NCI-H2107 (cell line): ENCODE data around the gene OR52B6.
"Not testable (repeated sequence)": the region's sequence is repeated elsewhere in the genome, so short reads cannot be mapped to it uniquely, and the experiment has no call there.

Experiments
- DNase-seq: peaks from one replicate; lab custom pipeline; 2025; lab: John Stamatoyannopoulos, UW

OR52B6 gene

DNA sequence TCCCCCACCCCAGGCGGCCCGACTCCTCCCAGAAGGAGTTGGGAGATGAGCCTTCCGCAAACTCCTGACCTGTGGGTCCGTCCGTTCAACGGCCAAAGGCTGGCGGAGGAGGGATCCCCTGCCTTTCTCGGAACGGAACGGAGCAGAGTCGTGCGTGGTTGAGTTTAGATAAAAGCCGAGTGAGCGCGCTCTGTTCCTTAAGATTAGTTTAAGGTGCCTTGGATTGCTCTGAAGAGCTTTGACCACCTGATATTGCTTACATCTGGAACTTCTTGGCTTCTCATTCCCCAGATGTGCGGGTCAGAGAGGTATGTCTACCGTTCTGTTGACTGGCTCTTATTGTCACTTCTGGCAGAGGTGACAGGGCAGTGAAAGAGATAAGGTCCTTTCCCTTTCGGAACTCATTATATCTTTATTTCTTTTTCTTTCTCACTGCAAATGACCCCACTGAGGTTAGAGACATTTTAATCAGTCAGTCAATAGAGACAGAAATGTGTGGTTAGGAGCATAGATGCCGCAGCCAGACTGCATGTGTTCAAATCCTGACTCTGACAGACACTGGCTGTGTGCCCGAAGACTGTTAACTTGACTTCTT is 16.0 kb downstream of the OR52B6 start, which contains the start of gene TRIM6:
Gene TRIM6, plus strand, starts transcription at position 31 of the 595 bp plus-strand sequence. Its CDS starts 261 bp downstream, at position 292.
- no peak for DNase-seq

DNA sequence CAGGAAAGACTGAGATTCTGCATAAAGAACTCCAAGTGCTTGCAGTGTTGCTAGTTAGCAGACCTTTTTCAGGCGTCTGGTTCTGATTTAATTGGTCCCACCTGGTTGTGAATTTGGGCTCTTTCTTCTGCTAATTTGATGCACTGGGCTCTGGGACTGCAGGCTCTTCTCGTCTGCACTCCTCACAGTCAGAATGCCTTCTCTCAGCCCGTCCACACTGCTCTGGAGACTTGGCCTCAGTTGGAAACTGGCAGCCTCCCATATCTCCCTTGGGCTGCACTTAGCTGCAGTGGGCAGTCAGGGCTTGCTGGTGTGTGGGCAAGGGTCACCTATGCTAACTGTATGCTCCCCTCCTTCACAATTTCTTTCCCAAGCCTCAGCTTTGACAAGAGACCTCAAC is 17.3 kb downstream of the OR52B6 start:
- no peak for DNase-seq

DNA sequence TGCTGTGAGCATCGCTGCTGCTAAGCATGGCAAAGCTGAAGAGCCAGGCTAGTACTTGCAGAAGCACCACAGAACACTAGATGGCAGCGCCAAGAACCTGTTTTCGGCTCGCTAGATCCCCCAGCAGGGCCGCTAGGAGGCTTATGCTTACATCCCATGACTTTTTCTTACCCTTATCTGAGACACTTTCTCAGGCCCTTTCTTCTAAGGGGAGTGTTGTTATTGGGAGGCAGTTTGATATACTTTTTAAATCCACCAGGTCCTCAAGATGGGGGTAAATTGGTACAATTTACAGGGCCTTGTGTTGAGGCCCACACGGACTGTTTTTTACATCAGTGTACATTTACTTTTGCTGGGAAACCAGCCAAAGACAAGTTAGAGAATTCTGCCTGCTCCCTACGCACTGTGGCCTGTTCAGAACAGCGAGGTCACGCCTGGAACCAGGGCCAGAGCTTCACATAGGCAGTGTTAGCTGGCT is 19.7 kb downstream of the OR52B6 start:
- DNase-seq = peak; percentile 2

DNA sequence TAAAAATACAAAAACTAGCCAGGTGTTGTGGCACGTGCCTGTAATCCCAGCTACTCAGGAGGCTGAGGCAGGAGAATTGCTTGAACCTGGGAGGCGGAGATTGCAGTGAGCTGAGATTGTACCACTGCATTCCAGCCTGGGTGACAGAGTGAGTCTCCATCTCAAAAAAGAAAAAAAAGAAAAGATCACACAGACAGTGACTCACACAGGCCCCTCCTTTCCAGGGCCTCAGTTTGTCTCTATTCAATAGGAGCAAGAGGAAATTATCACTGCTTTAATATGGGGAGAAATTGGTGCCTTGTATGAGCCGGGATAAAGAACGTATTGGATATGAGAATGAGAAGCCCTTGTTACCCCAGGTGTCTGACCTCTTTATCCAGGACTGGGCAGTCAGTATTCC is 22.1 kb downstream of the OR52B6 start:
- DNase-seq = not testable (repeated sequence)

DNA sequence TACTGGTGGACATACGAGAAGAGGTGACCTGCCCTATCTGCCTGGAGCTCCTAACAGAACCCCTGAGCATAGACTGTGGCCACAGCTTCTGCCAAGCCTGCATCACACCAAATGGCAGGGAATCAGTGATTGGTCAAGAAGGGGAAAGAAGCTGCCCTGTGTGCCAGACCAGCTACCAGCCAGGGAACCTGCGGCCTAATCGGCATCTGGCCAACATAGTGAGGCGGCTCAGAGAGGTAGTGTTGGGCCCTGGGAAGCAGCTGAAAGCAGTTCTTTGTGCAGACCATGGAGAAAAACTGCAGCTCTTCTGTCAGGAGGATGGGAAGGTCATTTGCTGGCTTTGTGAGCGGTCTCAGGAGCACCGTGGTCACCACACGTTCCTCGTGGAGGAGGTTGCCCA is 22.6 kb downstream of the OR52B6 start:
- DNase-seq = no peak

DNA sequence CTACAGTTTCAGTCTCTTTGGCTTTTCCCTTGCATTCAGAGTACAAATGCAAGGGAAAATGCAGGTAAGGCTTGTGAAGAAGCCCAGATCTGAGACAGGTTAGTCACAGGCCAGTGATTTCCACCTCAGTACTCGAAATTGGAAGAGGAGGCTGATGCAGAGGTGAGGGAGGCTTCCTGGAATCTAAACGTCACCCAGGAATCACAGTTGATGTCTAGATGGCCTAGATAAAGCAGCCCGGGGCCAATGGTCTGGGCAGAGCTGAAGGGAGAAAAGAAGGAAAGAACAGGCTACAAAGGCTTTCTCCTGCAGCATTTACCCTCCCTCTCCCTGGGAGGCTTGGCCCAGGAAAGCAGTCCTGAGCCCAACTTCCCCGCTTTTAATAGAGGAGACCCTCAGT is 24.2 kb downstream of the OR52B6 start:
- DNase-seq = no peak

DNA sequence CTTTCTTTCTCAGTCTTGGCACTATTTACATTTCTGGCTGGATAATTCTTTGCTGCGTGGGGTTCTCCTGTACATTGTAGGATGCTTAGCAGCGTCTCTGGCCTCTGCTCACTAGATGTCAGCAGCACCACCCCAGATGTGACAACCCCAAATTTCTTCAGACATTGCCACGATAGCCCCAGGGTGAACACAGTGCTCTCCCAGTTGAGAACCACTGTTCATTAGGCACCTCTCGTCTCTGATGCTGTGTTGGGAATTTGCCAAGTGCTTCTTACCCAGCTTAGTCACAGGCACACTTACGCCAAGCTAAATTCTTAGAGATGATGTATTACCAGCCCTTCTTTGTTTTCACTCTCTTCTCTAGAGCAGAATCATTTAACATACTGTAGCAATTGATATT is 25.2 kb downstream of the OR52B6 start:
- DNase-seq = no peak

DNA sequence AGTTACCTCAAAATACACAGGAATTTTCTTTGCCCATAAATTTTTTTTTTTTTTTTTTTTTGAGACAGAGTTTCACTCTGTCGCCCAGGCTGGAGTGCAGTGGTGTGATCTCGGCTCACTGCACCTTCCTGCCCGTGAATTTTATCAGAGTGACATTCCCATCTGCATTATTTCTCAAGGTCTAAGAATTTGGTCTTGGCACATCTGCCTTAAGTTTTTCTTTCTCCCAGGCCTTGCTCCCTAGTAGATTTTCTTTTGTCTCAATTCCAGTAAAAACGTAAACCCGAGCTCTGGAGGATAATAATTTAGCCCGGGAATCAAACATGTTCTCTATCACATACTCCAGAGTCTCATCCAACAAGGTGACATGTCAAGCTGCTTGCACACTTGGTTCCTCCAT is 28.1 kb downstream of the OR52B6 start:
- no peak for DNase-seq

DNA sequence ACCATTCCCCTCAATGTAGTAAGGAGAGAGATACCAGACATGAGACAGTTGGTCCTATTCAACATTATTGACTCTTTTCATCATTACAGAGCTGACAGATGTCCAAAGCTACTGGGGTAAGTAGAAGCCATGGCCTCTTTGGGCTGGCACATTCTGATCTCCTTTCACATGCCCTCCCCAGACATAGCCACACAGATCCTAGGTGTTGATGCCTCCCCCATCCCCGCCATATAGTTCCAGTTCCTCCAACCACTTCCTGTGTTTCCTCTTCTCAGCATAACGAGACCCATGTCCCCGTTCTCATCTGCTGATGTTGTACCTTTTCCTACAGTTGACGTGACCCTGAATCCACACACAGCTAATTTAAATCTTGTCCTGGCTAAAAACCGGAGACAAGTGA is 29.8 kb downstream of the OR52B6 start:
- no peak for DNase-seq

DNA sequence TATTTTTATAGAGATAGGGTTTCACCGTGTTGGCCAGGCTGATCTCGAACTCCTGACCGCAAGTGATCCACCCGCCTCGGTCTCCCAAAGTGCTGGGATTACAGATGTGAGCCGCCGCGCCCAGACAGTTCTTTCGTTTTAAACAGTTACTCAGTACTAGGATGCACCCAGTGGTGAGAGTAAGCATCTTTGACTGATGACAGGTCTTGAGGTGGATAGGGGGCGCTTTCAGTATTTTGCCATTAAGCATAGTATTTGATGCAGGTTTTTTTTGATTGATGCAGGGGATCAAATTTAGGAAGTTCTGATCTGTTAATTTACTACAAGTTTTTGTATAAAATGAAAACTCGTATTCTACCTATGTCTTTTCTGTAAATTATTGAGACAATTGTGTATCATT is 30.9 kb downstream of the OR52B6 start:
- no peak for DNase-seq

DNA sequence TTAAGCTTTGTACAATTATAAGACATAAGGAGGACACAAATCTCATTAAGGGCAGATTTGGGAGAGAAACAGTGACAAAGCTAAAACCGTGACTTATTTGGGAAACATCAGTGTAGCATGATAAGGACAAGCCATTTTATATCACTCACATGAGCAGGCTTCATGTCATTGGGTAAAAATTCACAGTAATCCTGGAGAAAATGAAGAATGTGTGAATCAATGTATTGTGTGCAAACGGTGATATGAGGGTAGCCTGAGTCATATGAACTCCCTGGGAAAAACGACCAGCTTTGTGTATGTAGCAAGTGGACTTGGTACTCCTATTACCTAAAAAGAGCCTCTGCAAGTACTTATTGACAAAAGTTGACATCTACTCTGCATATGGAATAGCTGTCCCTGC is 38.1 kb downstream of the OR52B6 start:
- DNase-seq = no peak

DNA sequence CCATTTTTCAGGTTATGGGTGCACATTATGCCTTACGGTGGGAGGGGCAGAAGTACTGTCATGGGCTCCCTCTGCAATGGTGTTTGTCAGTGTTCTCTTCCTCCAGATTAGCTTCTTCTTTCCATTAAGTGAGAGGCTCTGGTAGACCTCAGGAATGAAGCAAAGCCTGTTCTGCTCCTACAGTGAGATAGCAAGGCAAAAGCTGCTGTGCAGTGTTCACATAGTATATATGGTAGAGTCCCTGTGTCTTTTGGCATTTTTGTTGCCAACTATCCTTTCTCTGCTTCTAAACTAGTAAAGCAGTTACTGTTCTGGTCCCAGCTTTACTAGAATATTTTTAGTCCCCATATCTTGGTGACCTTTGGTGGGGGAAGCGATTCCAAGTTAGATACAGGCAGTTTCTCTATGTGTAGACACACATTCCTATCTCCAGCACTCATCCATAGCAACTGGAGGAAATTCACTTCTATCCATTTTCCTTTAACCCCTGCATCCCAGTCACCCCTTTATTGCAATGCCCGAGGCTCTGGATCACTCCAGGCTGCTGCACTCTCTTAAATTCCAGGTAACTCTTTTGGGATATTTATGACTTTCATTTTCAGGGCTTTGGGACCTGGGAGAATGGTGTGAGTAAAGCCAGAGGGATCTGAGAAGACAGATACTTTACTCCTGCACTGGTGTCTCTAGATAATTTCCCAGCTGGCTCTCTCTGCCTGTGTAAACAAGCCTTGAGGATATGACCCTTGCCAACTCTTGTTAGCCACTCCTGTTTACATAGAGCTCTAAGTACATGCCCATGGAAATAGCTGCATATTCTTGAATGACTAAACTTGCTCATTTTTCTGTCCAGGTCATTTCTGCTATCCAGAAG is 40.2 kb downstream of the OR52B6 start:
- DNase-seq = no peak

DNA sequence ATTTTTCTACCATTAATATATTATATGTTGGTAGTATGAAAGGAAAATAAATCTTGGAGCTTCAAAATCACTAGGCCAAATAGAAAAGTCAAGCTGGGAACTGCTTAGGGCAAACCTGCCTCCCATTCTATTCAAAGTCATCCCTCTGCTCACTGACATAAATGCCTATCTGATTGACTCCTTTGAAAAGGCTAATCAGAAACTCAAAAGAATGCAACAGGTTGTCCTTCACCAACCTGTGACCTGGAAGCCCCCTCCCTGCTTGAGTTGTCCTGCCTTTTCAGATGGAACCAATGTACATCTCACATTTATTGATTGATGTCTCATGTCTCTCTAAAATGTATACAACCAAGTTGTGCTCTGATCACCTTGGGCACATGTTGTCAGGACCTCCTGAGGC is 40.9 kb downstream of the OR52B6 start:
- no peak for DNase-seq

DNA sequence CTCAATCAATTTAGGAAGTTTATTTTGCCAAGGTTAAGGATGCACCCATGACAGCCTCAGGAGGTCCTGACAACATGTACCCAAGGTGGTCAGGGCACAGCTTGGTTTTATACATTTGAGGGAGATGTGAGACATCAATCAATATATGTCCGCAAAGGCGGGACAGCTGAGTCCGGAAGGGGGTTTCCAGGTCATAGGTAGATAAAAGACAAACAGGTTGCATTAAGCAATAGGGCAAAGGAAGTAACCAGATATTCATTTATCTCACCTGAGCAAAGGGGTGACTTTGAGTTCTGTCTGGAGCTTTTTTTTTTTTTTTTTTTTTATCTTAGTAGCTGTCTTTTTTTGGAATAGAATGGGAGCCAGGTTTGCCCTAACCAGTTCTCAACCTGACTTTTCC is 42.1 kb downstream of the OR52B6 start:
- no peak for DNase-seq

DNA sequence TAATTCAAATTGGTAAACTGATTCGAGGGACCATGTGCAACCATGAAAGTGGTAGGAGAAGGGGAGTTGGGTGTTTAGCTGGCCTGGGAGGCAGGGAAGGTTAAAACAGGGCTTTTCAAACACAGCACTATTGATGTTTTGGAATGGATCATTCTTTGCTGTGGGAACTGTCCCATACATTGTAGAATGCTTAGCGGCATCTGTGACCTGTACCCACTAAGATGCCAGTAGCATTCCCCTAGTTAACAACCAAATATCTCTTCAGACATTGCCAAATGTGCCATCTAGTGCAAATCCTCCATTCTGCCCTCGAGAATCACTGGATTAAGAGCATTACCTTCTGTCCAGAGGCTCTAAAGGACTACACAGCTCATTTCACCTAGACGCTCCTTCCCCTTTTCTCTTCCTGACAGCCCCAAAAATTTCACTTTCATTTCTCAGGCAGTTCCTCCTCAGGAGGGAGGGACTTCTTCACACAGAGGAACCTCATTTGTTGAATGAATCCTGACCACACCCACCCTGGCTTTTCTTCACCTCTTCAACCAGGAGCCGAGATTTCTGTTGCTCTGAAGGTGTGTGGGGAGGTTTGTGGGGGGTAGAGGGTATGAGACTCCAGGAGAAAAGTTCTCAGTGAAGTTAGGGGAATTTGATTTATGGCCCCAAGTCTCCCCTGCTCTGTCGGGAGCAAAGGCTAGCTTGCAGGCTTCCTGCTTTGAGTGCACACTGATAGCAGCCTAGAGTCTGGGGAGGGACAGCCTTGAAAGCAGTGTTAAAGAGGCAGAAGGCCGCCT is 44.0 kb downstream of the OR52B6 start, which contains the start of gene TRIM34:
Gene TRIM34, plus strand, starts transcription at position 513 of the 791 bp plus-strand sequence. CDS start 7,331 bp downstream, outside the sequence.
- no peak for DNase-seq

DNA sequence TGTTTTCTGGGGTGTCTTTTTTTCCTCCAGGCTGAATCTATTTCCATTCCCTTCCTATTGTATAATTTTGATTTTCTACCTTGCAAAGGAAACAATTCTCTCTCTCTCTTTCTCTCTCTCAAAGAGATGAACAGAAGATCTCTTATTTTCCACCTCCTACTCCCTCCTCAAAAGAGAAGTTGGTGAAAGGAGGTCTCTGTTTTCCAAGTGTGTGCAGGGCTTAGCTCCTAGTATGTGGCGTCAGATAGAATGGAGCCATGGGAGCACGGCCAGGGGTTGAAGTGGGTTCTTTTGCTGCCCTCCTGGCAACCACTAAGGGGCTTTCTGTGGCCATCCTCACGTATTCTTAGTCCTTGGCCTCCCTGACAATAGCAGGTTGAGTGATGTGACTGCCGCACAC is 44.6 kb downstream of the OR52B6 start:
- no peak for DNase-seq

DNA sequence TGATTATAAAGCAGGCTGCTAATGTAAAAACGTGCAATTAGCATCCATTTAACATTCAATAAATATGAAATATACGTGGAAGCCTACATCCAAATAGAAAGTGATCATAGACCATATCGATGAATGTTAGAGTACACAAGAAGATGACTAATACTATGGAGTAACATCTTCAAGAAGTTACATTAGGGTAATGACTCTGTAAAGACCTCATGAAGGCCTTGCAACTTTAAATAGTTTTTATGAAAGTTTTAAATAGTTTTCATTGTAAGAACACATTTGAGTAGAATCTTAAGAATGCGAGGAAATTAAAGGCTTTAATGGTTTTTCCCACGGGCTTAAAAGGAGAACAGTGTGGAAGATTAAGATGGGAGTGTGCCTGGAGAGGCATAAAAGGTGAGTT is 45.5 kb downstream of the OR52B6 start:
- DNase-seq = no peak

DNA sequence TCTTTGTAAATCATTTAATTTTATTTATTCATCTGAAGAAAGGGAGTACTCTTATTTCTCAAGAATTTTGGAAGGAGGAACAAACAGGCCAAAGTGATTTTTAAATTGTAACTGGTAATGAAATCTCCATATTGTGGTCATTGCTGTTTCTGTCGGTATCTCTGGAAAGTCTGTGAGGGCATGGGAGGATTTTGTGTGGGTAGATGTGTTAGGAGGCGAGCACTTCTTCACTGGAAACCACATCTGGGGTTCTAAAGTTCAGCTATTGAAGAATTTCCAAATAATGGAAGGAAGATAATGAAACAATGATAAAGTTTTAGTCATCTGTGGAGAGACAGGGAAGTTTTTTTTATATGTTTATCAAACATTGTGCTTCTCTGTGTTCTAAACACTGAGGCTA is 50.7 kb downstream of the OR52B6 start:
- DNase-seq = no peak
